Peyer's patch (tissue), 4 donors: ENCODE data around the gene ZCCHC13.

Source experiments
- CTCF ChIP-seq, 6 experiments: fragments of 450-650 bp in 4 of 6; fragments of 200-600 bp in 2 of 6; sonication (generic) in 1 of 6; IDR thresholded peaks; one replicate each; pipeline ENCODE4 v1.5.1; 2017 to 2019; ENCODE audit warnings: antibody characterized with exemption in 6 of 6, mild to moderate bottlenecking in 3 of 6, moderate library complexity in 1 of 6
- POLR2A ChIP-seq, 2 donors: fragments of 450-650 bp; IDR thresholded peaks; one replicate each; pipeline ENCODE4 v1.5.1; 2017; ENCODE audit warnings: antibody characterized with exemption in 2 of 2, mild to moderate bottlenecking in 2 of 2, moderate library complexity in 2 of 2

GRCh38 chrX:74280759-74281158, 23.2 kb upstream of the ZCCHC13 start:
- no peak for TF ChIP-seq CTCF (IDR thresholded peaks at IDR 0.05)
- TF ChIP-seq POLR2A (IDR thresholded peaks at IDR 0.05): no peak
